Activated naive CD8-positive, alpha-beta T cell treated with anti-CD3 and anti-CD28 coated beads, Interleukin-2, amount 50 U/mL, for 16 hours (primary cell): ENCODE results near the gene TMEM225B.
"Not testable (repeated sequence)": the region's sequence is repeated elsewhere in the genome, so short reads cannot be mapped to it uniquely, and the experiment has no call there.

Source experiments
- DNase-seq: peaks from one replicate; pipeline ENCODE4 v3.0.0-alpha.2; 2020; ENCODE audit warnings: low read depth, low spot score

TMEM225B gene

DNA sequence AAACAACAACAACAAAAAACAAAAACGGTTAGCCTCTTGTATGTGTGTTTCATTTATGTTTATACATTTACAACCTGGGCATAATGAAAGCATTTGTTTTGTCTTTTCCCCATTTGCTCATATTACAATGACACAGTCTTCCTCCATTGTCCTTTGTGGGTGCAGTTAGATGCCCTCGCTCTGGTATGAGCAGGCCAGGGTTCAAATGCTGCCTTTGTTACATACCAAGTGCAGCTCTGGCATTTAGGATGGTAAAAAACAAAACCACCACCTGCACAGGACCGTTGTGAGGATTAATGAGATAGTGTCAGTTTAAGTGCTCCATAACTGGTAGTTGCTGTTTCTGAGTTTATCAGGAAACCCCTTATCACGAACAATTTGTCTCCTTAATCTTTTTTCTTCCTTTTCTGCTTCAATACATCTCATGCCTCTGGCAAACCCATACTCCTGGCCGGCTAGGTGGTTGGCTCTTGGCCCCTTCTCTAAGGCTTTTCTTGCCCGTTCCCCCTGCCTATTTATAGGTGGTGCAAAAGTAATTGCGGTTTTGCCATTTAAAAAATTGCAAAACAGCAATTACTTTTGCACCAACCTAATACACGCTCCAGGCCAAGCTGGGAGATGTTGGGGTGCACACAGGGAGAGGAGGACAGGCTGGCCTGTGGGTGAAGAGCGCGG lies 18.6 kb upstream of the TMEM225B start:
- DNase-seq = no peak

DNA sequence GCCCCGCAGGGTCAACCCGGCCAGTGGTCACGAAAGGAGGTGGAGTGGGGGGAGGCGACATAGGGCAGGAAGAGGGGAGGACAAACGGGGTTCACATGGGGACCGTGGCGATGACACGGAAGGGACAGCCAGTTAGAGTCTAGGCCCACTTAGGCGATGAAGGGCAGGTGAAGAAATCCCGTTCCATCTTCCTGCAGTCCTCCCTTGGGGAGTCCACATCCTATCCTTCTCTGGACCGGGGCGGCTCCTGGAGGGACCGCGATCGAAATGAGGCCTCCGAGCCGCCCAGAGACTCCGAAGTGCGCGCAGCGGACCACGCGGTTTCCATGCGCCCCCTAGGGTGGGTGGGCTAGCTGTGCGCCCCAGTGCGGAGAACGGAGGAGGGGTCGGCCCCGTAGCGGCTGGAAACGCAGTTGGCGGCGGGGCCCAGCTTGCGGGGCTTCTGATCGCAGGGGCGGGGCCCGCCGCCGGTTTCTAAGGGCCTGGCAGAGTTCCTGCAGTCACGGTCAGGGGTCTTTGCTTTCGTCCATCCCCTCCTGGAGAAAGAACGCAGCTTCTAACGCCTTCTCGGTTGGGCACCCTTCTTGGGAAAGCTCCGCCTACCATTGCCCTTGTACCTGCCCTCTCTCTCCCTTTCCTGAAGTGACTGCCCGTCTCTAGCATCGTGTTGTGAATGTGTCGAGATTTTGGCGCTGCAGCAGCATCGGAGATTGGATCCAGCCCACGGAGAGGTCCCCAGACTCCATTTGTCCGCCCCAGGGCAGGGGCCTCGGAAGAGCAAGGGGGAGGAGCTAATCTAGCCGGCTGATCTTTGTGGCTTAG lies 17.9 kb upstream of the TMEM225B start:
- DNase-seq = peak; percentile 14

DNA sequence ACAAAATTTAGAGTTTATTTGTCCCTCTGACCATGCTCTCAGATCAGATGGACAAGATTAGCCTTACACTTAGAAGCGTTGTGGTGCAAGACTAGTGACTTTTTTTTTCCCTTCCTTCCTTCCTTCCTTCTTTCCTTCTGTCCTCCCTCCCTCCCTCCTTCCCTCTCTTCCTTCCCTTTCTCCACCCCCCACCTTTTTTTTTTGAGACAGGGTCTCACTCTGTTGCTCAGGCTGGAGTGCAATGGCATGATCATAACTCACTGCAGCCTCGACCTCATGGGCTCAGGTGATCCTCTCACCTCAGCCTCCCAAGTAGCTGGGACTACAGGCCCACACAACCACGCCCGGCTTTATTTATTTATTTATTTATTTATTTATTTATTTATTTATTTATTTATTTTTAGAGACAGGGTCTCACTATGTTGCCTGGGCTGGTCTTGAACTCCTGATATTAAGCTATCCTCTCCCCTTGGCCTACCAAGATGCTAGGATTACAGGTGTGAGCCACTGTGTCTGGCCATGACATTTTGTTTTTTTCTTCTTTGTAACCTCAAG lies 17.2 kb upstream of the TMEM225B start:
- not testable (repeated sequence) for DNase-seq

DNA sequence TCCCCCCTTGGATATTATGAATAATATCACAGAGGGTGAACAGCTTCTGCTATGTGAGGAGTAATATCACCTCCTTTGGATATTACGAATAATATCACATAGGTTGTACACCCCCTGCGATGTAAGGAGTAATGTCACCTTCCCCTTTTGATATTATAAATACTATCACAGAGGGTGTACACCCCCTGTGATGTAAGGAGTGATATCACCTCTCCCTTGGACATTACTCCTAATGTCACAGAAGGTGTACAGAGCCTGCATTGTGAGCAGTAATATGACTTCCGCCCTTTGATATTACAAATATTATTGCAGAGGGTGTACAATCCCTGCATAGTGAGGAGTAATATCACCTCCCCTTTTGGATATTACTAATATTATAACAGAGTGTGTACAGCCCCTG lies 9.2 kb upstream of the TMEM225B start:
- no peak for DNase-seq

DNA sequence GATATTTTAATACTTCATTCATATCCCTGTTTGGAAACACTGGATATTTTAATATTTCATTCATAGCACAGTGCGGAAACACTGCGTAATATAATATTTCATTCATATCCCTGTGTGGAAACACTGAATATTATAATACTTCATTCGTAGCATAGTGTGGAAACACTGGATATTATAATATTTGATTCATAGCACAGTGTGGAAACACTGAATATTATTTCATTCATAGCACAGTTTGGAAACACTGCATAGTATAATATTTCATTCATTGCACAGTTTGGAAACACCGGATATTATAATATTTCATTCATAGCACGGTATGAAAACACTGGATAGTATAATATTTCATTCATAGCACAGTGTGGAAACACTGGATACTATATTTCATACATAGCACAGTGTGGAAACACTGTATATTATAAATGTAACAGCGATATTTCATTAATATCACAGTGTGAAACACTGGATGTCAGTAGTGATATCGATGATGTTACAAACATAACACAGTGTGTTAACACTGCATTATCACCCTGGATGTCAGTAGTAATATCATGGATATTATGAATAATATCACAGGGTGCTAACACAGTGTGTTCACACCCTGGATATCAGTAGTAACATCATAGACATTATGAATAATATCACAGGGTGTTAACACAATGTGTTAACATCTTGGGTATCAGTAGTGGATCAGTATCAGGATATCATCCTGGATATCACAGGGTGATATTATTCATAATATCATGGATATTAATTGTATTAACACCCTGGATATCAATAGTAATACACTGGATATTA lies 2.9 kb upstream of the TMEM225B start:
- no peak for DNase-seq

DNA sequence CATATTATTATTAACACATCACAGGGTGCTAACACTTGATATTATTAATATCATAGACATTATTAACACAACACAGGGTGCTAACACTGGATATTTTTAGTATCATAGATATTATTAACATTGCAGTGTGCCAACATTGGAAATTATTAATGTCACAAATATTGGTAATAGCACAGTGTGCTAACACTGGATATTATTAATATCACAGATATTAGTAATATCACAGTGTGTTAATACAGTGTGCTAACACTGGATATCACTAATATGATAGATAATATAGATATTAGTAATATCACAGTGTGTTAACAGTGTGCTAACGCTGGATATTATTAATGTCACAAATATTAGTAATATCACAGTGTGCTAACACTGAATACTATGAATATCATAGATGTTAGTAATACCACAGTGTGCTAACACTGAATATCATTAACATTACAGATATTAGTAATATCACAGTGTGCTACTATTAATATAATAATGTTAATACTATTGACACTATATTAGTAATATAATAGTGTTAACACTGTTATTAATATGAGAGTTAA lies 1.6 kb upstream of the TMEM225B start:
- DNase-seq = no peak

DNA sequence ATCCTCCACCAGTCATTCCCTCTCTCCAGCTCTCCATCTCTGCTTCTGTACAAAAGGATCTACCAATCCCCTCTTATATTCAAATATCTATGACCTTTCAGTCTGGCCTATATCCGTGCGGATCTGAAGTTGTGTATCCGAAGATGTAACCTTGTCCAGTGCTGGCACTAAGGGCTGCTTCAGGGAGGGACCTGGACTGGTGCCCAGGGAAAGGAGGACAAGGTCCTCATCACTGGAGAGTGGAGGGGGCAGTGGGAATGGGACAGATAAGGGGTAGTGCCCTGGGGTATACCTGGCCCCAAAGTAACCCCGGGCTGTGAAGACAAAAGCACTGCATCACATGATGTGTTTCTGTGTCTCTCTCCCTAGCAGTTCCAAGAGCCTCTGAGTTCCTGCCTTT lies 1.8 kb downstream of the TMEM225B start:
- DNase-seq = no peak

DNA sequence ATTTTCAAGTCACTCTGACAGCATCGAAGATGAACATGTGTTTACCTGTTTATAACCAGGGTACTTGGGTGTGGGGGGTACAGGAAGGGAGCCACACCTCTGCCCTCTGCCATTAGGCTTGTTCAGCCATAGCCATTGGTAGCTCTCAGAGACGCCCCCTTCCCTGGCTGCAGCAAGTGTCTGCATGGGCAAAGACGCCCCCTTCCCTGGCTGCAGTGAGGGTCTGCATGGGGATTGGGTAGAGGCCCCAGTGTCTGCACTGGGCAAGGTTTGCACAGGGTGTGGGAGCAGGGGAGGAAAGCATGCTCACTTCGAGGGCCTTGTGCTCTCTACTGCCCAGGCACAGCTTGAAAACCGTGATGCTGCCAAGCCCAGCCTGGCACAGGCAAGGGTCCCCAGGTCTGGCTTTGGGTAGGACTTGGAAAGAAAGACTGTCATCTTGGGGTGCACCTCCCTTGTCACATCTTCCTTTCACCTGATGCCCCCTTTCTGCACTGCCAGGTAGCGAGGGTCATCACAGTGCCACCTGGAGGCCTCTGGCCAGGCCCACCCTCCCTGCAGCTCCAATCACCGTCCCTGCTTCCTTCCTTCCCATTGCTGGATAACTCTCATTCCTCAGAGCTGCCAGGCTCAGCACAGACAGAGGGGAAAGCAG lies 3.7 kb downstream of the TMEM225B start:
- DNase-seq = no peak

DNA sequence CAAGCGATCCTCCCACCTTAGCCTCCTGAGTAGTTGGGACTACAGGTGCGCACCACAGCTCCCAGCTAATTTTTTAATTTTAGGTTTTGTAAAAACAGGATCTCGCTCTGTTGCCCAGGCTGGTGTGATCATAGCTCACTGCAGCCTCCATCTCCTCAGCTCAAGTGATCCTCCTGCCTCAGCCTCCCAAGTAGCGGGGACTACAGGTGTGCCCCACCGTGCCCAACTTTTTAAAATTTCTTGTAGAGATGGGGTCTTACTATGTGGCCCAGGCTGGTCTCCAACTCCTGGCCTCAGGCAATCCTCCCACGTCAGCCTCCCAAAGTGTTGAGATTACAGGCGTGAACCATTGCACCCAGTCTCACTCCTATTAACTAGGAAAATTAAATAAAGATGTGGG lies 7.5 kb downstream of the TMEM225B start:
- DNase-seq = no peak

DNA sequence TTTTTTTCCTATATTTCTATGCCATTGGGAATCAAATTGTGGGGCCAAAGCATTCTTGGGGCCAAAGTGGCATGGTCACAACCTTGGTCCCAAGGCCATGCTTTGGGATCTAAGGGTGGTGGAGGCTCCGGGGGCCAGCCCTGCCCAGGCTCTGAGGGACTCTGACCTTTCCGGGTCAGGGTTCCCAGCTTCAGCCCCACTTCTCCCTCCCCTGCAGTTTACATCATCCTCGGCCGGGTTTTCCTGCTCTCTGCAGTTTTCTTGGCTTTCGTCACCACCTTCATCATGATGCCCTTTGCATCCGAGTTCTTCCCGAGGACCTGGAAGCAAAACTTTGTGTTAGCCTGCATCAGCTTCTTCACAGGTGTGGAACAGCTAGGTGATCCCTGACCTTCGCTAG lies 8.5 kb downstream of the TMEM225B start:
- no peak for DNase-seq

DNA sequence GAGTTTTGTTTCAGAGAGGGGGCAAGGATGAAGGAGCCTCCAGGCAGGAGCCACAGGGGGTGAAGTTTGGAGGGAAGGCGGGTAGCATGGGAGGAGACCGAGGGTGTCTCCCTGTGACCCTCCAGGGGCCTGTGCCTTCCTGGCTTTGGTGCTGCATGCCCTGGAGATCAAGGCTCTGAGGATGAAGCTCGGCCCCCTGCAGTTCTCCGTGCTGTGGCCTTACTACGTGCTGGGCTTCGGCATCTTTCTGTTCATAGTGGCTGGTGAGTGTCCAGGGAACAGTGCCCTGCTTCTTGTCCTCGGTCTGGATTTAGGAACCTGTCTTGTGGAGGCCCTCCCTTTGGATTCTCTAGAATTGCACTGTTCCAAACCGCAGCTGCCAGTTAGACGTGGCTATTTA lies 9.5 kb downstream of the TMEM225B start:
- no peak for DNase-seq

DNA sequence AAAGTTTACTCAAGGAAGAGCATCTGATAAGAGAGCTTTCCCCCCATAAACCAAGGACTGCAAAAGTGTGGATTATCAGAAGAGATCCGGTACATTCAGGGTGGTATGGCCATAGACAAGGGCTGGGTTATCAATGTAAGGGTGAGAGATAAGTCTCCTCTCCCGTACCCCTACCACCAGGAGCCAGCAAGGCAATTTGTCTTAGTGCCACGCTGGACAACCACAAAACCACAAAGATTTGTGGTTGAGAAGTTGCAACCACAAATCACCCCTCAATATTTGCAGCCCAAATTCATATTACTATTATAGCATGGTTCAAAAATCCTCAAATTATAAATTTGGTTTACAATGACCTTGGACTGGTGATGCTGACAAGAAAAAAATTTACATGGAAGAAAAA lies 16.4 kb downstream of the TMEM225B start:
- DNase-seq = no peak

DNA sequence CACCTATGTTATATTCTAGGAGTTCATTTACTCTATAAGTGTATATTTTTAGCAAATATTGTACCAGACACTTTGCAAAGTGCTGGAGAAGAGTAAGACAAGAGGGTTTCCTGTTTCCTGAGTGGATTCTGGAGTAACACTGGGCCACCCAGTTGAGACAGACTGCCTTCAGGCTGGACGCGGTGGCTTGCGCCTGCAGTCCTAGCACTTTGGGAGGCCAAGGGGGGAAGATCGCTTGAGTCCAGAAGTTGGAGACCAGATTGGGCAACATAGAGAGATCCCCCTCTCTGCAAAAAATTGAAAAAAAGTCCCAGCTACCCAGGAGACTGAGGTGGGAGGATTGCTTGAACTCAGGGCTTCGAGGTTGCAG lies 17.9 kb downstream of the TMEM225B start:
- no peak for DNase-seq

DNA sequence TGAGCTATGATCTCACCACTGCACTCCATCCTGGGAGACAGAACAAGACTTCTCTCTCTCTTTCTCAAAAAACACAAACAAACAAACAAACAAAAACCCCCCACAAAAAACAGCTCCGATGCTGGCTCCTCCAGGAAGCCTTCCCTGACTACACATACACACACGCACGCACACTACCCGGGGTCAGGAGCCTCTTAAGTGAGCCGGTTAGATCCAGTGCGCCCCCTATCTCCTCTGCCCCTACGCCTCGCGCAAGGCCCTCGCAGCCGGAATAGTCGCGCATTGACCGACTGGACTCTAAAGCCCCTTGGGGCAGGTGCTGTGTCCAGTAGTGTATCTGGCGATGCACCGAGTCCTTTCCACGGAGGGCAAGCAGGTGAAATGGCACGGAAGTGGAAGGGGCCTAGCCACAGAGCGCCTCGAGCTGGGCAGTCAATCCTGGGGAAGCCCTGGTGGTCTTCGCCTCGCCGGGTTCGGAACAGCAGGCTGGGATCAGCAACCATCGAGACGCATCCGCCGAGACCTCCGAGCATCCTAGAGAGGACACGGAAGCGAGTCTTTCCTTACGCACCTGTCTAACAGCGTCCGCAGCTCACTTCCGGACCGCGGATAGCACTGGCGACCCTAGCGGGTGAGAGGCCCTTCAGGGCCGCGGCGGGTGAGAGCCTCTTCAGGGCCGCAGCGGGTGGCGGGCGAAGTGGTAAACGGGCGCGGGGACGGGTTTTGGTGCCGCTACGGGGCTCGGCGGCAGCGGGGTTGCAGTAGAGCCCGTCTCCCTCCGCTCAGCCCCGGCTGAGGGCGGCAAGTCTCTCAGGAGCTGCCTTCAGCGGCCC lies 18.5 kb downstream of the TMEM225B start, which contains the start of gene ZSCAN25:
TSS of gene ZSCAN25 (plus strand) at position 588 of the 833 bp plus-strand sequence. CDS start 2,661 bp downstream, outside the sequence.
- DNase-seq = peak; percentile 73

DNA sequence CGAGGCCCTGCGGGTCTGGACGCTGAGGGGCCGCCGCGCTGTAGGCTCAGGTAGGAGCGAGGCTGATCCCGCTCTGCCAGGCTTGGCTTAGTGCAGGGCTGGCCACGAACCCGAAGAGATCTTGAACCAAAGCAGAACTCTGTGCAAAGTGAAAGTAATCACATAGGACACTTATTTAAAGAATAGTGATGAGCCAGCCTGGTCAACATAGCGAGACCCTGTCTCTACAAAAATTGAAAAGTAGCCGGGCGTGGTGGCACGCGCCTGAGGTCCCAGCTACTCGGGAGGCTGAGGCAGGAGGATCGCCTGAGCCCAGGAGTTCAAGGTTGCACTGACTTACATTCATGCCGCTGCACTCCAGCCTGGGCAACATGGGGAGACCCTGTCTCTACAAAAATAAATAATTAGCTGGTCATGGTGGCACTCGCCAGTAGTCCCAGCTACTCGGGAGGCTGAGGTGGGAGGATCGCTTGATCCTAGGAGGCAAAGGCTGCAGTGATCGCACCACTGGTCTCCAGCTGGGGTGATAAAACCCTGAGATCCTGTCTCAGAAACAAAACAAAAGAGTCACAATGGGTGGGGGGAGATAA lies 19.2 kb downstream of the TMEM225B start:
- no peak for DNase-seq

DNA sequence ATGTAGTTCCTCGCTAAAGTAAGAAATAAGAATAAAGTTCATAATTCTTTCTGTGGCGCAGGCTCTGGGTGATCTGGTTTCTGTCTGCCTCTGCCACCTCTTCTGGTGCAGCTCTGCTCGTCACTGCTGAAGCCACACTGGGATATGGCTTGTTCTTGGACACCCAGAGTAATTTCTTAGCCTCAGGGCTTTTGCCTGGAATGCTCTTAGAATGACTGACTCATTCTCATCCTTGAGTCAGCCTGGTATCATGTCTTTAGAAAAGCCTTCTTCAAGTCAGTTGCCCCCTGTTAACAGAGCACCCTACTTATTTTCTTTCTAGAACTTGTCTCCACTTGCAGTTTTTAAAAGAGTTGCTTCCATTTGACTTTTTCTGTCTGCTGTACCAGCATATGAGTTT lies 20.7 kb downstream of the TMEM225B start:
- no peak for DNase-seq

DNA sequence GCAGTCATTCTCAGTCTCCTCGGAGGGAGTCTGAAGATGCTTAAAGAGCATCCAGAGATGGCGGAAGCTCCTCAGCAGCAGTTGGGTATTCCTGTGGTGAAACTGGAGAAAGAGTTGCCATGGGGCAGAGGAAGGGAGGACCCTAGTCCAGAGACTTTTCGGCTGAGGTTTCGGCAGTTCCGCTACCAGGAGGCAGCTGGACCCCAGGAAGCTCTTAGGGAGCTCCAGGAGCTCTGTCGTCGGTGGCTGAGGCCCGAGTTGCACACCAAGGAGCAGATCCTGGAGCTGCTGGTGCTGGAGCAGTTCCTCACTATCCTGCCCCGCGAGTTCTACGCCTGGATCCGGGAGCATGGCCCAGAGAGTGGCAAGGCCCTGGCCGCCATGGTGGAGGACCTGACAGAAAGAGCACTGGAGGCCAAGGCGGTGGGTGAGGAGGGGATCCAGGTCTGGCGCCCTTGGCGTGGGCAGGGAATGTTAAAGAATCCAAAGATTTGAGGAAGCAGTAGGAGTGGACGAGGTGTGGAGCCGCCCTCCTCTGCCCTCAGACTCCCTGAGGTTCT lies 21.6 kb downstream of the TMEM225B start:
- no peak for DNase-seq

DNA sequence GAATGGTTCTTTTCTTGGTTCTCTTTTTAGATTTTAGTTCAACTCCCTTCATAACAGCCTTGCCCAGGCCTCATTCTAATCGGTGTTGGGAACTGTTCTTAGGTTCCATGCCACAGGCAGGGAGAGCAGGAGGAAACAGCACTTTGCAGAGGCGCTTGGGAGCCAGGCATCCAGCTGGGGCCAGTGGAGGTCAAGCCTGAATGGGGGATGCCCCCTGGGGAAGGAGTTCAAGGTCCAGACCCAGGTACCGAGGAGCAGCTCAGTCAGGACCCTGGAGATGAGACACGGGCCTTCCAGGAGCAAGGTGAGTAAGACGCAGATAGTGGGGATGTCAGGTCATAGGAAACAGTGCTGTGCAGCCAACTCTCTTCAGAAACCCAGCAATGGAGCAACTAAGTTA lies 23.2 kb downstream of the TMEM225B start:
- no peak for DNase-seq

DNA sequence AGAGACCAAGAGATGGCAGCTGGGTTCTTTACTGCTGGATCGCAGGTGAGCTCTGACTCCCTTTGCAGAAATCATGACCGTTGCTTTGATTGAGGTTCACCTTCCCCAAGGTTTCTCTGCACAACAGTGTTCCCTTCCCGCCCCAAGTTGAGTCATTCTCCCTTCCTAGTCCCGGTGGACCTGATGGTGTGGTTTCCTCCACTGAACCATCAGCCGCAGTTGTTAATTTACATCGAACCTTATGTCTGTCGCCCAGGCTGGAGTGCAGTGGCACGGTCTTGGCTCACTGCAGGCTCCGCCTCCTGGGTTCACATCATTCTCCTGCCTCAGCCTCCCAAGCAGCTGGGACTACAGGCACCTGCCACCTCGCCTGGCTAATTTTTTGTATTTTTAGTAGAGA lies 24.5 kb downstream of the TMEM225B start:
- no peak for DNase-seq
